K562 (cell line): Measurements from ENCODE around the gene DOK3. TPM values are rescaled to one million over a fixed set of nuclear protein-coding genes. Genes with fewer than 3 reads are reported as not detected.

ENCODE experiments used
- CBX5 ChIP-seq: IDR thresholded peaks from 2 replicates; pipeline ENCODE4 v1.6.1; 2014; ENCODE audit warnings: low read depth, borderline replicate concordance
- CTCF ChIP-seq, 3 experiments: IDR thresholded peaks in 2 of 3; conservative IDR thresholded peaks in 1 of 3; 2 replicates each; pipeline ENCODE4 v1.5.1; 2011 to 2012; ENCODE audit warnings: low read length in 3 of 3, mild to moderate bottlenecking in 3 of 3, control low read depth in 2 of 3, improper control_type of control experiment in 1 of 3, inconsistent platforms in 1 of 3, low read depth in 1 of 3, mixed read lengths in 1 of 3, moderate library complexity in 1 of 3; ENCODE audit not compliant: insufficient read depth in 2 of 3
- HCFC1 ChIP-seq: IDR thresholded peaks from 2 replicates; pipeline ENCODE4 v1.6.1; 2012; ENCODE audit warnings: low read depth, low read length, improper control_type of control experiment
- HDAC2 ChIP-seq: fragments of 450-650 bp; IDR thresholded peaks from 2 replicates; pipeline ENCODE4 v1.6.1; 2016; ENCODE audit warnings: mild to moderate bottlenecking
- HDAC8 ChIP-seq: fragments of 450-650 bp; IDR thresholded peaks from 2 replicates; pipeline ENCODE4 v1.6.1; 2016; ENCODE audit warnings: mild to moderate bottlenecking, missing genetic modification characterization, moderate library complexity, missing compliant biosample characterization
- NKRF ChIP-seq: fragments of 450-650 bp; IDR thresholded peaks from 2 replicates; pipeline ENCODE4 v1.6.1; 2016; ENCODE audit warnings: borderline replicate concordance
- NR2C2 ChIP-seq, 2 experiments: fragments of 200-800 bp in 1 of 2; sonication (Bioruptor generic) in 1 of 2; sonication (generic) in 1 of 2; formaldehyde crosslinking in 1 of 2; IDR thresholded peaks; 2 replicates each; pipeline versions ENCODE4 v1.6.1 to v1.8.0; 2016 to 2022; ENCODE audit warnings: mild to moderate bottlenecking in 1 of 2, missing compliant biosample characterization in 1 of 2, missing genetic modification characterization in 1 of 2, missing genetic modification reagents in 1 of 2
- SMARCA4 ChIP-seq: fragments of 450-650 bp; IDR thresholded peaks from 2 replicates; pipeline ENCODE4 v1.6.1; 2016
- TEAD1 ChIP-seq, 2 experiments: fragments of 450-650 bp in 1 of 2; sonication (generic) in 1 of 2; formaldehyde crosslinking; IDR thresholded peaks; 2 replicates each; pipeline versions ENCODE4 v1.4.0 to v1.8.0; 2020 to 2022; ENCODE audit warnings: mild to moderate bottlenecking in 2 of 2, missing genetic modification reagents in 1 of 2
- TFAP4 ChIP-seq: sonication (generic); formaldehyde crosslinking; IDR thresholded peaks from 2 replicates; pipeline ENCODE4 v1.8.0; 2022; ENCODE audit warnings: missing genetic modification reagents, mild to moderate bottlenecking, moderate library complexity, borderline replicate concordance
- WHSC1 ChIP-seq: IDR thresholded peaks from one replicate; pipeline ENCODE4 v1.6.1; 2012; ENCODE audit warnings: low read length, control low read depth, inconsistent platforms
- ZFX ChIP-seq: sonication (generic); formaldehyde crosslinking; IDR thresholded peaks from 2 replicates; pipeline ENCODE4 v1.8.0; 2022; ENCODE audit warnings: mild to moderate bottlenecking, missing genetic modification reagents, moderate library complexity
- ZNF639 ChIP-seq, 2 experiments: fragments of 200-800 bp in 1 of 2; sonication (Bioruptor generic) in 1 of 2; sonication (generic) in 1 of 2; formaldehyde crosslinking in 1 of 2; IDR thresholded peaks in 1 of 2; conservative IDR thresholded peaks in 1 of 2; 2 replicates each; pipeline versions ENCODE4 v1.5.0 to v1.6.1; 2016 to 2020; ENCODE audit warnings: missing compliant biosample characterization in 1 of 2, missing genetic modification characterization in 1 of 2, missing genetic modification reagents in 1 of 2
- ZNF695 ChIP-seq: fragments of 450-650 bp; formaldehyde crosslinking; IDR thresholded peaks from 2 replicates; pipeline ENCODE4 v1.4.0; 2020; ENCODE audit warnings: mild to moderate bottlenecking, moderate library complexity
- polyA plus RNA-seq, 8 experiments: library from polyadenylated mRNA; depleted of rRNA in 4 of 8; stranded (reverse) in 5 of 8; unstranded in 3 of 8; fragments of >200 nt; fragmentation: Nextera tagmentation in 2 of 8; fragmentation: Illumina TruSeq in 1 of 8; extraction: Ambion mirVana in 2 of 8; extraction: Trizol in 1 of 8; gene quantifications; 2 replicates each; pipeline versions ENCODE4 v1.2.1 to v1.2.3, GENCODE V29; 2011 to 2014; ENCODE audit warnings: inconsistent platforms in 1 of 8, missing spikeins in 1 of 8
- total RNA-seq, 7 experiments: library from RNA; depleted of rRNA in 6 of 7; stranded (reverse); fragments of >200 nt in 6 of 7; fragmentation: Illumina TruSeq in 2 of 7; extraction: Trizol in 2 of 7; gene quantifications; 2 replicates each; pipeline versions ENCODE4 v1.2.1 to v1.2.3, GENCODE V29; 2011 to 2021; ENCODE audit warnings: low replicate concordance in 1 of 7
- TF ChIP-seq, protein P1 (sequence below): fragments of 450-650 bp; IDR thresholded peaks from 2 replicates; pipeline ENCODE4 v1.6.1; 2017; ENCODE audit warnings: antibody characterized with exemption, mild to moderate bottlenecking

The DOK3 gene
- total and polyA plus RNA-seq, 9 of the 15 experiments (the other 6 are each of a cell fraction or from before 2014, with no cell fraction given) = 1.3 to 23.0 (median 8.0) TPM

- peak; percentile 40 for TF ChIP-seq ZFX
- TF ChIP-seq HCFC1 = peak; percentile 92
- TF ChIP-seq, protein P1, sequence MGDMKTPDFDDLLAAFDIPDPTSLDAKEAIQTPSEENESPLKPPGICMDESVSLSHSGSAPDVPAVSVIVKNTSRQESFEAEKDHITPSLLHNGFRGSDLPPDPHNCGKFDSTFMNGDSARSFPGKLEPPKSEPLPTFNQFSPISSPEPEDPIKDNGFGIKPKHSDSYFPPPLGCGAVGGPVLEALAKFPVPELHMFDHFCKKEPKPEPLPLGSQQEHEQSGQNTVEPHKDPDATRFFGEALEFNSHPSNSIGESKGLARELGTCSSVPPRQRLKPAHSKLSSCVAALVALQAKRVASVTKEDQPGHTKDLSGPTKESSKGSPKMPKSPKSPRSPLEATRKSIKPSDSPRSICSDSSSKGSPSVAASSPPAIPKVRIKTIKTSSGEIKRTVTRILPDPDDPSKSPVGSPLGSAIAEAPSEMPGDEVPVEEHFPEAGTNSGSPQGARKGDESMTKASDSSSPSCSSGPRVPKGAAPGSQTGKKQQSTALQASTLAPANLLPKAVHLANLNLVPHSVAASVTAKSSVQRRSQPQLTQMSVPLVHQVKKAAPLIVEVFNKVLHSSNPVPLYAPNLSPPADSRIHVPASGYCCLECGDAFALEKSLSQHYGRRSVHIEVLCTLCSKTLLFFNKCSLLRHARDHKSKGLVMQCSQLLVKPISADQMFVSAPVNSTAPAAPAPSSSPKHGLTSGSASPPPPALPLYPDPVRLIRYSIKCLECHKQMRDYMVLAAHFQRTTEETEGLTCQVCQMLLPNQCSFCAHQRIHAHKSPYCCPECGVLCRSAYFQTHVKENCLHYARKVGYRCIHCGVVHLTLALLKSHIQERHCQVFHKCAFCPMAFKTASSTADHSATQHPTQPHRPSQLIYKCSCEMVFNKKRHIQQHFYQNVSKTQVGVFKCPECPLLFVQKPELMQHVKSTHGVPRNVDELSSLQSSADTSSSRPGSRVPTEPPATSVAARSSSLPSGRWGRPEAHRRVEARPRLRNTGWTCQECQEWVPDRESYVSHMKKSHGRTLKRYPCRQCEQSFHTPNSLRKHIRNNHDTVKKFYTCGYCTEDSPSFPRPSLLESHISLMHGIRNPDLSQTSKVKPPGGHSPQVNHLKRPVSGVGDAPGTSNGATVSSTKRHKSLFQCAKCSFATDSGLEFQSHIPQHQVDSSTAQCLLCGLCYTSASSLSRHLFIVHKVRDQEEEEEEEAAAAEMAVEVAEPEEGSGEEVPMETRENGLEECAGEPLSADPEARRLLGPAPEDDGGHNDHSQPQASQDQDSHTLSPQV = 0 out of 2 replicates have a peak, but pooled peaks have one; percentile 7
- TF ChIP-seq CBX5 = no peak
- TF ChIP-seq TFAP4 = peak; percentile 69; the same call in 1 of the 2 replicates
- peak; percentile 29; the same call in 1 of the 2 replicates for TF ChIP-seq SMARCA4
- TF ChIP-seq WHSC1 = no peak
- 0 out of 2 replicates have a peak, but pooled peaks have one; percentile 73 for TF ChIP-seq ZNF695
- peak; percentile 99 for TF ChIP-seq NR2C2 (CRISPR knock-in tag; IDR thresholded peaks at IDR 0.05)
- TF ChIP-seq NR2C2 (tag; IDR thresholded peaks at IDR 0.05) = peak; percentile 100
- TF ChIP-seq TEAD1 (CRISPR knock-in tag; IDR thresholded peaks at IDR 0.05) = 0 out of 4 replicates have a peak, but pooled peaks of 1 of the 2 experiments have one; percentile 26
- no peak for TF ChIP-seq HDAC8 (tag)
- TF ChIP-seq HDAC2 = peak; percentile 93
- TF ChIP-seq ZNF639 (CRISPR knock-in tag; conservative IDR thresholded peaks at IDR 0.05 in 1 of 2, IDR thresholded peaks at IDR 0.05 in 1 of 2) = peak in 1 of 2 experiments; percentile 97; a peak in 2 of 4 replicates
- TF ChIP-seq NKRF = 0 out of 2 replicates have a peak, but pooled peaks have one; percentile 21
- peak; percentile 49 to 53 (median 53) for TF ChIP-seq CTCF (IDR thresholded peaks at IDR 0.05 in 2 of 3, conservative IDR thresholded peaks at IDR 0.05 in 1 of 3; ENCODE audit: insufficient read depth in 2 of 3, low read depth in 1 of 3, low read length in 3 of 3)
Observed at GRCh38 chr5:177554474-177555111, 45.0 kb upstream of the DOK3 start, which contains the start of gene FAM193B (continued).
